HEK293 (cell line): ENCODE results near the gene MTRFR.

Source experiments
- CTCF ChIA-PET: fragments of 350-600 bp; formaldehyde crosslinking; extraction: SDS; loops from one replicate; lab custom pipeline; 2021; ENCODE audit warnings: antibody characterized with exemption; lab: Yijun Ruan, JAX
- POLR2A ChIA-PET: fragments of 300-600 bp; formaldehyde crosslinking; extraction: SDS; loops from one replicate; lab custom pipeline; 2020; ENCODE audit warnings: antibody characterized with exemption, inconsistent platforms; lab: Yijun Ruan, JAX
- H3K27ac ChIP-seq: fragments of 200-500 bp; sonication (Bioruptor generic); 2 replicates; pipeline ENCODE4 v1.5.1; 2014; ENCODE audit warnings: low read depth, low read length, control low read depth, inconsistent platforms; ENCODE audit errors: extremely low read depth
- H3K36me3 ChIP-seq, 2 experiments: fragments of 200-500 bp in 1 of 2; sonication (Bioruptor generic) in 1 of 2; 1 replicate in 1 of 2; 2 replicates in 1 of 2; pipeline ENCODE4 v1.5.1; 2014 to 2017; ENCODE audit warnings: inconsistent platforms in 2 of 2, low read length in 2 of 2; ENCODE audit not compliant: control insufficient read depth in 2 of 2, insufficient read depth in 1 of 2
- H3K4me1 ChIP-seq: fragments of 200-500 bp; sonication (Bioruptor generic); 2 replicates; pipeline ENCODE4 v1.5.1; 2014; ENCODE audit warnings: mild to moderate bottlenecking, low read length, inconsistent platforms; ENCODE audit not compliant: control insufficient read depth, insufficient read depth
- H3K4me3 ChIP-seq: 2 replicates; pipeline ENCODE4 v1.5.1; 2011; ENCODE audit warnings: low read depth, mild to moderate bottlenecking, control low read depth, low read length, moderate library complexity
- H3K9me3 ChIP-seq: fragments of 200-500 bp; sonication (Bioruptor generic); 2 replicates; pipeline ENCODE4 v1.5.1; 2014; ENCODE audit warnings: low read depth, low read length, inconsistent platforms; ENCODE audit not compliant: control insufficient read depth, insufficient read depth
- REPIN1 ChIP-seq: fragments of 450-650 bp; formaldehyde crosslinking; IDR thresholded peaks from 2 replicates; pipeline ENCODE4 v1.5.1; 2017; ENCODE audit warnings: missing biosample characterization, missing genetic modification characterization, low read depth
- SCRT1 ChIP-seq: fragments of 450-650 bp; formaldehyde crosslinking; IDR thresholded peaks from 2 replicates; pipeline ENCODE4 v1.5.1; 2016; ENCODE audit warnings: missing biosample characterization, missing genetic modification characterization, borderline replicate concordance
- TRIM28 ChIP-seq: IDR thresholded peaks from 2 replicates; pipeline ENCODE4 v1.6.1; 2011; ENCODE audit warnings: low read length, control low read depth, borderline replicate concordance
- TSHZ1 ChIP-seq: fragments of 450-650 bp; formaldehyde crosslinking; IDR thresholded peaks from 2 replicates; pipeline ENCODE4 v1.5.1; 2016; ENCODE audit warnings: missing biosample characterization, missing genetic modification characterization, borderline replicate concordance
- ZBTB7A ChIP-seq: fragments of 450-650 bp; formaldehyde crosslinking; IDR thresholded peaks from 2 replicates; pipeline ENCODE4 v1.5.1; 2016; ENCODE audit warnings: low read depth, missing biosample characterization, missing genetic modification characterization
- ZFP69B ChIP-seq: fragments of 450-650 bp; formaldehyde crosslinking; IDR thresholded peaks from 2 replicates; pipeline ENCODE4 v1.5.1; 2016; ENCODE audit warnings: missing biosample characterization, missing genetic modification characterization
- ZNF138 ChIP-seq: fragments of 450-650 bp; formaldehyde crosslinking; IDR thresholded peaks from 2 replicates; pipeline ENCODE4 v1.5.1; 2016; ENCODE audit warnings: missing biosample characterization, missing genetic modification characterization, borderline replicate concordance
- ZNF169 ChIP-seq: fragments of 450-650 bp; formaldehyde crosslinking; IDR thresholded peaks from 2 replicates; pipeline ENCODE4 v1.5.1; 2016; ENCODE audit warnings: missing biosample characterization, missing genetic modification characterization
- ZNF174 ChIP-seq: fragments of 450-650 bp; formaldehyde crosslinking; IDR thresholded peaks from 2 replicates; pipeline ENCODE4 v1.5.0; 2017; ENCODE audit warnings: missing biosample characterization, mild to moderate bottlenecking, missing genetic modification characterization
- ZNF202 ChIP-seq: fragments of 450-650 bp; formaldehyde crosslinking; IDR thresholded peaks from 2 replicates; pipeline ENCODE4 v1.5.1; 2016; ENCODE audit warnings: missing biosample characterization, missing genetic modification characterization, borderline replicate concordance
- ZNF214 ChIP-seq: fragments of 450-650 bp; formaldehyde crosslinking; IDR thresholded peaks from 2 replicates; pipeline ENCODE4 v1.5.1; 2017; ENCODE audit warnings: missing biosample characterization, mild to moderate bottlenecking, missing genetic modification characterization, borderline replicate concordance
- ZNF510 ChIP-seq: fragments of 450-650 bp; formaldehyde crosslinking; IDR thresholded peaks from 2 replicates; pipeline ENCODE4 v1.5.1; 2018; ENCODE audit warnings: mild to moderate bottlenecking, missing genetic modification characterization, missing biosample characterization; ENCODE audit not compliant: insufficient replicate concordance
- ZNF521 ChIP-seq: fragments of 450-650 bp; formaldehyde crosslinking; IDR thresholded peaks from 2 replicates; pipeline ENCODE4 v1.5.1; 2017; ENCODE audit warnings: missing biosample characterization, mild to moderate bottlenecking, missing genetic modification characterization
- ZNF544 ChIP-seq: fragments of 450-650 bp; formaldehyde crosslinking; IDR thresholded peaks from 2 replicates; pipeline ENCODE4 v1.5.0; 2017; ENCODE audit warnings: missing biosample characterization, missing genetic modification characterization
- ZNF555 ChIP-seq: fragments of 450-650 bp; formaldehyde crosslinking; conservative IDR thresholded peaks from 2 replicates; pipeline ENCODE4 v1.5.1; 2017; ENCODE audit warnings: missing biosample characterization, mild to moderate bottlenecking, missing genetic modification characterization, inconsistent platforms
- ZNF645 ChIP-seq: fragments of 450-650 bp; formaldehyde crosslinking; IDR thresholded peaks from 2 replicates; pipeline ENCODE4; 2016; ENCODE audit warnings: missing biosample characterization, missing genetic modification characterization
- ZNF658 ChIP-seq: fragments of 450-650 bp; formaldehyde crosslinking; IDR thresholded peaks from 2 replicates; pipeline ENCODE4; 2016; ENCODE audit warnings: missing biosample characterization, missing genetic modification characterization
- ZNF660 ChIP-seq: fragments of 450-650 bp; IDR thresholded peaks from 2 replicates; pipeline ENCODE4 v1.5.1; 2018; ENCODE audit warnings: missing biosample characterization, mild to moderate bottlenecking, missing genetic modification characterization
- ZNF707 ChIP-seq: fragments of 450-650 bp; formaldehyde crosslinking; IDR thresholded peaks from 2 replicates; pipeline ENCODE4 v1.5.1; 2016; ENCODE audit warnings: missing biosample characterization, missing genetic modification characterization
- ZNF785 ChIP-seq: fragments of 450-650 bp; formaldehyde crosslinking; IDR thresholded peaks from 2 replicates; pipeline ENCODE4 v1.5.1; 2016; ENCODE audit warnings: missing biosample characterization, missing genetic modification characterization
- ZXDB ChIP-seq: fragments of 450-650 bp; formaldehyde crosslinking; IDR thresholded peaks from 2 replicates; pipeline ENCODE4 v1.5.1; 2016; ENCODE audit warnings: missing biosample characterization, missing genetic modification characterization
- TF ChIP-seq, protein P1 (sequence below): fragments of 450-650 bp; formaldehyde crosslinking; IDR thresholded peaks from 2 replicates; pipeline ENCODE4 v1.5.0; 2017; ENCODE audit warnings: missing biosample characterization, missing genetic modification characterization, borderline replicate concordance
- TF ChIP-seq, protein P2 (sequence below): fragments of 450-650 bp; formaldehyde crosslinking; conservative IDR thresholded peaks from 2 replicates; pipeline ENCODE4 v1.5.1; 2016; ENCODE audit warnings: low read depth, missing biosample characterization, missing genetic modification characterization

The MTRFR gene

DNA sequence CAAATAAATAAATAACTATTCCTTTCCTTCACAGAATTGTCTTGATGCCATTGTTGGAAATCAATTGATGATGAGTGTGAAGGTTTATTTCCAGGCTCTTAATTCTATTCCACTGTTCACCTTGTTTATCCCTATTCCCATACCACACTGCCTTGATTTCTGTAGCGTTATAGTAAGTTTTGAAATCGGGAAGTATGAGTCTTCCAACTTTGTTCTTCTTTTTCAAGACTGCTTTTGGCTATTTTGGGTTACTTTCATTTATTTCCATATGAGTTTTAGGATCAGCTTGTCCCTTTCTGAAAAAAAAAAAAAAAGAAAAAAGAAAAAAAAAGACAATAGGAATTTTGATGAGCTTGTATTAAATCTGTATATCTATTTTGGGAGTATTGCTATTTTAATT lies 47.7 kb downstream of the MTRFR start:
- H3K27ac ChIP-seq, result no peak overlapping the region
- H3K9me3 ChIP-seq, result no peaks in the 10 kb centered on the region
- H3K4me1 ChIP-seq, result no peaks in the 10 kb centered on the region
- H3K36me3 ChIP-seq, result no peaks in the 10 kb centered on the region
- POLR2A ChIA-PET, result no interaction called here
- CTCF ChIA-PET, result no interaction called here
- TF ChIP-seq ZNF174 (tag by site-specific recombination) (no peak), ZNF555 (tag by site-specific recombination) (no peak), ZXDB (tag by site-specific recombination) (no peak), ZNF169 (tag by site-specific recombination) (no peak), ZFP69B (tag by site-specific recombination) (no peak), TRIM28 (no peak), ZNF202 (tag by site-specific recombination) (no peak), ZNF658 (no peak), ZNF214 (tag by site-specific recombination) (no peak)
- no peak overlapping the region for H3K4me3 ChIP-seq

GRCh38 chr12:123282111-123282510 lies 48.9 kb downstream of the MTRFR start:
- H3K4me3 ChIP-seq, result no peak overlapping the region
- TF ChIP-seq ZNF660 (tag by site-specific recombination) (no peak), TSHZ1 (tag by site-specific recombination) (no peak), ZNF521 (tag by site-specific recombination) (no peak), ZNF510 (tag by site-specific recombination) (no peak), ZBTB7A (no peak), SCRT1 (tag by site-specific recombination) (no peak), ZNF138 (tag by site-specific recombination) (no peak), ZNF645 (tag by site-specific recombination) (no peak), ZNF544 (tag by site-specific recombination) (no peak), ZNF707 (tag by site-specific recombination) (no peak), REPIN1 (tag by site-specific recombination) (no peak), ZNF785 (no peak)
- TF ChIP-seq, protein P1, sequence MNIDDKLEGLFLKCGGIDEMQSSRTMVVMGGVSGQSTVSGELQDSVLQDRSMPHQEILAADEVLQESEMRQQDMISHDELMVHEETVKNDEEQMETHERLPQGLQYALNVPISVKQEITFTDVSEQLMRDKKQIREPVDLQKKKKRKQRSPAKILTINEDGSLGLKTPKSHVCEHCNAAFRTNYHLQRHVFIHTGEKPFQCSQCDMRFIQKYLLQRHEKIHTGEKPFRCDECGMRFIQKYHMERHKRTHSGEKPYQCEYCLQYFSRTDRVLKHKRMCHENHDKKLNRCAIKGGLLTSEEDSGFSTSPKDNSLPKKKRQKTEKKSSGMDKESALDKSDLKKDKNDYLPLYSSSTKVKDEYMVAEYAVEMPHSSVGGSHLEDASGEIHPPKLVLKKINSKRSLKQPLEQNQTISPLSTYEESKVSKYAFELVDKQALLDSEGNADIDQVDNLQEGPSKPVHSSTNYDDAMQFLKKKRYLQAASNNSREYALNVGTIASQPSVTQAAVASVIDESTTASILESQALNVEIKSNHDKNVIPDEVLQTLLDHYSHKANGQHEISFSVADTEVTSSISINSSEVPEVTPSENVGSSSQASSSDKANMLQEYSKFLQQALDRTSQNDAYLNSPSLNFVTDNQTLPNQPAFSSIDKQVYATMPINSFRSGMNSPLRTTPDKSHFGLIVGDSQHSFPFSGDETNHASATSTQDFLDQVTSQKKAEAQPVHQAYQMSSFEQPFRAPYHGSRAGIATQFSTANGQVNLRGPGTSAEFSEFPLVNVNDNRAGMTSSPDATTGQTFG (tag by site-specific recombination), result no peak
- TF ChIP-seq, protein P2, sequence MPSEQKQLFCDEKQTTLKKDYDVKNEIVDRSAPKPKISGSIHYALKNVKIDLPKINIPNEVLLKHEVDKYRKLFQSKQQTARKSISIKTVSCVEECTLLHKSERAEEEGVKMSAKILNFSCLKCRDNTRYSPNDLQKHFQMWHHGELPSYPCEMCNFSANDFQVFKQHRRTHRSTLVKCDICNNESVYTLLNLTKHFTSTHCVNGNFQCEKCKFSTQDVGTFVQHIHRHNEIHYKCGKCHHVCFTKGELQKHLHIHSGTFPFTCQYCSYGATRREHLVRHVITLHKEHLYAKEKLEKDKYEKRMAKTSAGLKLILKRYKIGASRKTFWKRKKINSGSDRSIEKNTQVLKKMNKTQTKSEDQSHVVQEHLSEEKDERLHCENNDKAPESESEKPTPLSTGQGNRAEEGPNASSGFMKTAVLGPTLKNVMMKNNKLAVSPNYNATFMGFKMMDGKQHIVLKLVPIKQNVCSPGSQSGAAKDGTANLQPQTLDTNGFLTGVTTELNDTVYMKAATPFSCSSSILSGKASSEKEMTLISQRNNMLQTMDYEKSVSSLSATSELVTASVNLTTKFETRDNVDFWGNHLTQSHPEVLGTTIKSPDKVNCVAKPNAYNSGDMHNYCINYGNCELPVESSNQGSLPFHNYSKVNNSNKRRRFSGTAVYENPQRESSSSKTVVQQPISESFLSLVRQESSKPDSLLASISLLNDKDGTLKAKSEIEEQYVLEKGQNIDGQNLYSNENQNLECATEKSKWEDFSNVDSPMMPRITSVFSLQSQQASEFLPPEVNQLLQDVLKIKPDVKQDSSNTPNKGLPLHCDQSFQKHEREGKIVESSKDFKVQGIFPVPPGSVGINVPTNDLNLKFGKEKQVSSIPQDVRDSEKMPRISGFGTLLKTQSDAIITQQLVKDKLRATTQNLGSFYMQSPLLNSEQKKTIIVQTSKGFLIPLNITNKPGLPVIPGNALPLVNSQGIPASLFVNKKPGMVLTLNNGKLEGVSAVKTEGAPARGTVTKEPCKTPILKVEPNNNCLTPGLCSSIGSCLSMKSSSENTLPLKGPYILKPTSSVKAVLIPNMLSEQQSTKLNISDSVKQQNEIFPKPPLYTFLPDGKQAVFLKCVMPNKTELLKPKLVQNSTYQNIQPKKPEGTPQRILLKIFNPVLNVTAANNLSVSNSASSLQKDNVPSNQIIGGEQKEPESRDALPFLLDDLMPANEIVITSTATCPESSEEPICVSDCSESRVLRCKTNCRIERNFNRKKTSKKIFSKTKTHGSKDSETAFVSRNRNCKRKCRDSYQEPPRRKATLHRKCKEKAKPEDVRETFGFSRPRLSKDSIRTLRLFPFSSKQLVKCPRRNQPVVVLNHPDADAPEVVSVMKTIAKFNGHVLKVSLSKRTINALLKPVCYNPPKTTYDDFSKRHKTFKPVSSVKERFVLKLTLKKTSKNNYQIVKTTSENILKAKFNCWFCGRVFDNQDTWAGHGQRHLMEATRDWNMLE (tag by site-specific recombination), result no peak
- no peaks in the 10 kb centered on the region; a peak in 1 of 3 replicates for H3K36me3 ChIP-seq
- POLR2A ChIA-PET, result interaction anchor here (0.7 kb wide), 1 partner anchor 16 kb away, joined by 5 read pairs; no protein-coding TSS in a partner anchor
- no peaks in the 10 kb centered on the region for H3K4me1 ChIP-seq
- no peaks in the 10 kb centered on the region for H3K9me3 ChIP-seq
- CTCF ChIA-PET, result interaction anchor here (0.6 to 0.9 kb wide), 2 partner anchors 44 to 778 kb away, joined by 3 read pairs; no protein-coding TSS in a partner anchor
- H3K27ac ChIP-seq, result no peak overlapping the region
